HG02943 (cell line): Measurements from ENCODE around the gene LTA4H.

ENCODE experiments used
- ATAC-seq: cut with Tn5 transposase; IDR thresholded peaks from one replicate; pipeline ENCODE4 v1.9.1; 2021; ENCODE audit warnings: mild to moderate bottlenecking, low read depth, moderate library complexity; ENCODE audit not compliant: unreplicated experiment

Gene LTA4H

DNA sequence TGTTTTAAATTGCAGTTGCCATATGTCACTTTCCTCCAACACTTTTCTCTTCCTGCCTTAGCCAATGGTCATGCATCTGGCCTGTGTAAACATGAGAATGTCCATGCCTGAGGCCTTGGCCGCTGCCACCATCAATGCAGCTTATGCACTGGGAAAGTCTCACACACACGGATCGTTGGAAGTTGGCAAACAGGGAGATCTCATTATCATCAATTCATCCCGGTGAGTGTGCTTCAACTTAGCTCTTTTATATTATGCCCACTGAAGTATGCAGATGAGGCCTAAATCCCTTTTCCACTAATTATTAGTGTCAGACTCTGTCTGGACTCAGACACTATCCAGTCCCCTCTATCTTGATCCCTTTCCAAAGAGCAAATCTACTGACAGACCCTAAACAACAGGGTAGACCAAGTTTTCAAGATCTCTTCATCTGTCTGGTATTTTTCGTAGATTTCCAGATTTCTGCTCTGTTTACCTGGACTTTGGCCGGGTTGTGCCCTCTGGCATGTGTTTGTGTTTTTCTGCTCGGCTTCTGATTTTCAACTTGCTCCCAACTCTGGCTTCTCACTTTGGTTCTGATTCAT is 69.0 kb downstream of the LTA4H start:
- ATAC-seq: no peak

DNA sequence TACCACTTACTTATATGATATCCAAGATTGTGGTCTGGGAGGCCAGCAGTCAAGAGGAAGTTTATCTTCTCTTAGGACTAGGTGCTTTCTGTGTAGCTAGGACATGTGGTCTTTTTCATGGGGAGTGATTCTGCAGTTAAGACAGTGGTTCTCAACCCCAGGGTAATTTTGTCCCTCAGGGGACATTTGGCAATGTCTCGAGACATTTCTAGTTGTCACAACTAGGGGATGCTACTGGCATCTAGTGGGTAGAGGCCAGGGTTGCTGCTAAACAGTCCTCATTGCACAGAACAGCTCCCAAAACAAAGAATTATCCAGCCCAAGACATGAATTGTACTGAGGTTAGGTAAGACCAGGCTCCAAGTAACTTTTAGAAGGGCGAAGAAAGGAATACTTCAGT is 72.3 kb downstream of the LTA4H start:
- ATAC-seq: no peak

DNA sequence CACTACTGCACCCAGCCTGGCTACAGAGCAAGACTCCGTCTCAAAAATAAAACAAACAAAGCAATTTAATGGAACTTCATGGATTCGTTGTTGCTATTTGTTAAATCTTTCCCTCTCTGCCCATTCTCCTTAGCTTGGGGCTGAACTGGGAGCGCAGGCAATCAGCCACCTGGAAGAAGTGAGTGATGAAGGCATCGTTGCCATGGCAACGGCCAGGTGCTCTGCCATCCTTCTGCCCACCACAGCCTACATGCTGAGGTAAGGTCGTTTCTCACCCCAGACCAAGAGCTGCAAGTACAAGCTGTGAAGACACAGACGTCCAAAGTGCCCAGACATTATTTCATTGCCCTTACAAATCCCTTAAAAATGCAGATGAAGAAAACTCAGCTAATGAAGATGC is 73.2 kb downstream of the LTA4H start:
- no peak for ATAC-seq

DNA sequence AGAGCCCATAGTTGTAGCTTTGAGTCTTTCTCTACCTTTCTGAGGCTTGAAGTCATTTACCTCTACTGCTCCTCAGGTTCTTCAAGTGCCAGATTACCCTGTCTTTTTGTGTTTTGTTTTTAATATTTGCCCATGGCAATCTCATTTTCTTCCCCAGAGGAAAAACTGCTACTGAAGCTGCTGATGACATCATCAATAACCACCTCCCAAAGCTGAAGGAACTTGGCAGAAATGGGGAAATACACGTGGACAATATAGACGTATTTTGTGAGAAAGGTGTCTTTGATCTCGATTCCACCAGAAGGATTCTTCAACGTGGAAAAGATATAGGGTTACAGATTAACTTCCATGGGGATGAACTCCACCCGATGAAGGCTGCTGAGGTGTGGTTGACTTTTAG is 75.1 kb downstream of the LTA4H start:
- ATAC-seq: no peak

DNA sequence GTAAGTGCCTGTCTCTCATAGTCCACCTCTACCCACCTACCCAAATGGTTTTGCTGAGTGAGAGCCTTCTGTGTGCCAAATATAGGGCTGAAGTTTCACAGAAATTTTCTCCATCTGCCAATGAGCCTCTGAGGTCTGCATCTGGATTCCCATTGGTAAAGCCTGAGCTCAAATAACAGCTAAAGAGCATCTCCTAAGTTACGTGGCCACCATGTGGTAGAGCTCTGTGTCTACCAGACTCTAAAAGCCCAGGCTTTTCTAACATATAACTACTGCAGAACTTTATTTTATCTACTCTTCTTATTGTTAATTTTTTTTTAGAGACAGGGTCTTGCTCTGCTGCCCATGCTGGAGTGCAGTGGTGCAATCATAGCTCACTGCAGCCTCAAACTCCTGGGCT is 76.3 kb downstream of the LTA4H start:
- ATAC-seq: no peak

DNA sequence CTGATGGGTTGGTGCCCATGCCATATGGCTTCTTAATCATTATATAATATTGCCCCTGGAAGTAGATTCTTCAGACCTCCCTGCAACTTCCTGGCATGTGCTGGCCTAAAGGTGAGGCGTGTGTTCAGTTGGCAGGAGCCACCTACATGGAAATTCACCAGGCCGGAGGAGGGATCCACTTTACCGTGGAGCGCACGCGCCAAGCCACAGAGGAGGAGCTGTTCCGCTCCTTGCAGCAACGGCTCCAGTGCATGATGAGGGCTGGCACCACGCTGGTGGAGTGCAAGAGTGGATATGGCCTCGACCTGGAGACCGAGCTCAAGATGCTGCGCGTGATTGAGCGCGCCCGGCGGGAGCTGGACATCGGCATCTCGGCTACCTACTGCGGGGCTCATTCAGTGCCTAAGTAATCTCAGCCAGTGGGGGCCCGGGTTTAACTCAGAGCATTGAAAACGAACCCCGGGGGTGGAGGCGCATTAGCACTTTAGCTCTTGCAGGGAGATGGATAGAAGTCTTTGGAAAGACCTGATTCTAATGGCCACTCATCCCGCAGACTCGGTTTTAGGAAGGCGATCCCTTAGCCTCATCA is 78.7 kb downstream of the LTA4H start:
- no peak for ATAC-seq

DNA sequence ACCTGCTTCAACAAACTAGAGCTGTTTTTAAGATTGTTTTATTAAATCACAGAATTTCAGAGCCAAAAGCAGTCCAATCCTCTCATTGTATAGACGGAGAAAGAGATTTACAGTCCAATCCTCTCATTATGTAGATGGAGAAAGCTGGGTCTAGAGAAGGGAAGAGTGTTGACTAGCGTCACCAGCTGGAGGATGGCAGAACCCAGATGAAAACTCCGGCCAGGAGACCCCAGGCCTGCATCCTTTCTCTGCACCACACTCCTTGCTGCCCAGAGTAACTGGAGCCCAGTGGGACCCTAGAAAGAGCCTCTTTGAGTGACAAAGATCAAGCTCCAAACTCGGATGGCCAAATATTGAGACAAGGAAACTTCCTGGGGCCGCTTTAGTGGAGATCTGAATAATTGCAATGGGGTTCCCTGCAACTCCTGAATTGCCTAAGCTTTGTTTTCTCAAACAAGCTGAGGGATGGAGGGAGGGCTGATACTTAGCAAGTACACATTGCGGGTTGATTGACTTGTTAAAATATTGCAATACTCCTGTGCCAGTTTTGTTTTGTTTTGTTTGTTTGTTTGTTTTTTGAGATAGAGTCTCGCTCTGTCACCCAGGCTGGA is 79.7 kb downstream of the LTA4H start:
- no peak for ATAC-seq

DNA sequence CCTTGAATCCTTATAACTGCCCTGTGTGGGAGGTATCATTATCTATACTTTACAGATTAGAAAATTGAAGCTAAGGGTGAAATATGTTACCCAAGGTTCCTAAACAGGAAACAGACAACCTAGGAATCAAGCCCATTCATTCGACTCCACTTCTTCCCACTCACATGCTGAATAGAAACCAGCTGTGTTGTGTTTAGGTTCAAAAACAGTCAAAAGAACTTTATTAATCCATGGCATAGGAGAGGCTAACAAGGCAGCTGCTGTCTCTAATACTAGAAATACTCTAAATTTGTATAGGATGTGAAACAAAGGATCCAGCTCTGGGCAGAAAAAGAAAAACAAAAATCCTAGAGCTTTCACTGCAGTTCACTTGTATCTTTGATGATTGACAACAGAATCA is 82.4 kb downstream of the LTA4H start:
- ATAC-seq: no peak

DNA sequence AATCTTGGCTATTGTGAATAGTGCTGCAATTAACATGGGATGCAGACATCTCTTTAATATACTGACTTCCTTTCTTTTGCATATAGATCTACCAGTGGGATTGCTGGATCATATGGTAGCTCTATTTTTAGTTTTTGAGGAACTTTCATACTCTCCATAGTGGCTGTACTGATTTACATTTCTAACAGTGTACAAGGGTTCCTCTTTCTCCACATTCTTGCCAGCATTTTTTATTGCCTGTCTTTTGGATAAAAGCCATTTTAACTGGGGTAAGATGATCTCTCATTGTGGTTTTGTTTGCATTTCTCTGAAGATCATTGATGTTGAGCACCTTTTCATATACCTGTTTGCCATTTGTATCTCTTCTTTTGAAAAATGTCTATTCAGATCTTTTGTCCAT is 83.9 kb downstream of the LTA4H start:
- no peak for ATAC-seq
